Measurements from ENCODE around the gene RHBDL3. TPM values are rescaled to one million over a fixed set of nuclear protein-coding genes. Genes with fewer than 3 reads are reported as not detected.

The RHBDL3 gene
- total and polyA plus RNA-seq, 2 of the 8 experiments (the other 6 are each of a cell fraction or from before 2014, with no cell fraction given): 9.6 to 12.2 TPM

DNA sequence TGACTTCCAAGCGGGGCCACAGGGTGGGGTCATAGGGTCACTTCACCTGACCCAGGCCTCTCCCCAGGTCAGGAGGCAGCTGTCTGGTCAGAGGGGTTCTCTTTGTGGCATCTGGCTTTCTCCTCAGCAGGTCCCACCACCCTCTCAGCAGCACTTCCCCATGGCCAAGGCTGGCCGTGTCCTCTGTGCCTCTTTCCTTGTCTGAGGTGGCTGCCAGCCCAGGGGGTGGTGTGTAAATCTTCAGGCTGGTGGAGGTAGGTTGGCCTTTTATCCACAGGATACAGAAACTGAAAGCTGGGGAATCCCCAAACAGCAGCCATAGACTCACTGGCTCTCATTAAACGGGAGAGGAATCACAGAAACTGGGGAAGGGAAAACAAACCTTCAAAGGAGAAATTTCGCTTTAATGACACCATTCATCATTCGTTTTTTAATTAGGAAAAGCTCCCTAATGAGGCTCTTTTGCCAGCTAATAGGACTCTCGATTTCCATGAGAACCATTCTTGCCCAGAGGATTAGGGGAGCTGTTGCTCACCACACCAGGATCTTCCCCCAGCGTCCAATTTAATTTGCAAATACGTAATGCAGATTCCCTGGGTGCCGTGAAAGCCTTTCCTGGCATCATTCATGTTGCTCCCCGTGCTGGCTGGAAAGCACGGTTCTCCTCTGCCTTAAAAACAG lies 58.3 kb downstream of the RHBDL3 start:
- FAIRE-seq (no peak), DNase-seq (ENCODE audit: low read depth in 1 of 2, low spot score in 2 of 2) (no peak)
- H2BK12ac ChIP-seq (ENCODE audit: low read depth, low read length): no peak overlapping the region; the same call in 1 of the 2 replicates
- POLR2A ChIA-PET (ENCODE audit: partially characterized antibody): interaction anchor here (0.8 to 2.4 kb wide), 5 partner anchors 7 to 182 kb away, joined by 3 to 7 read pairs (median 4); partner anchors contain the start of gene RHOT1
- CTCF ChIA-PET (ENCODE audit: partially characterized antibody): interaction anchor here (0.8 to 13.3 kb wide), 10 partner anchors 10 to 121 kb away, joined by 3 to 170 read pairs (median 6); partner anchors contain the start of genes PSMD11 and RHBDL3
- peak overlapping the region; percentile 83; the same call in 1 of the 2 replicates for H2BK15ac ChIP-seq (ENCODE audit: low read length)
- H3K4ac ChIP-seq (replicated peaks; ENCODE audit: insufficient read length, low read depth, low read length): no peak overlapping the region
- no peaks in the 10 kb centered on the region for H3K23me2 ChIP-seq (ENCODE audit: low read depth, low read length)
- H3K79me2 ChIP-seq (ENCODE audit: control insufficient read depth in 1 of 2, insufficient read depth in 2 of 2, low read length in 2 of 2): no peaks in the 10 kb centered on the region
- WGBS, 2 experiments (ENCODE audit: extremely low coverage in 1 of 2, insufficient coverage in 1 of 2, insufficient read length in 1 of 2, insufficient replicate concordance in 2 of 2, low coverage in 1 of 2, low lambda C conversion rate in 2 of 2, missing lambda C conversion rate in 1 of 2): 40% methylated on average over 11 of the region's 11 CpGs; no CpG with 5 or more reads in 1 of the 2 experiments
- no peak overlapping the region for H2BK120ac ChIP-seq (replicated peaks; ENCODE audit: low read depth, low read length)
- H2AFZ ChIP-seq (ENCODE audit: low read length): no peak overlapping the region
- H3K4me3 ChIP-seq (ENCODE audit: extremely low read depth in 1 of 4, insufficient read depth in 2 of 4, low read depth in 3 of 4, low read length in 4 of 4): peak overlapping the region in 1 of 4 experiments; percentile 4; a peak in 1 of 8 replicates
- H2BK5ac ChIP-seq (ENCODE audit: low read depth, low read length): 0 out of 2 replicates have a peak overlapping the region, but pooled peaks have one; percentile 10
- no peaks in the 10 kb centered on the region for H3K36me3 ChIP-seq (ENCODE audit: control insufficient read depth in 2 of 4, insufficient read depth in 4 of 4, low read length in 3 of 4)
- H3K14ac ChIP-seq (ENCODE audit: insufficient read length): no peak overlapping the region
- H3K27me3 ChIP-seq (replicated peaks in 1 of 4; ENCODE audit: control insufficient read depth in 3 of 4, extremely low read depth in 1 of 4, insufficient read depth in 3 of 4, low read length in 3 of 4): no peaks in the 10 kb centered on the region
- H3K79me1 ChIP-seq (ENCODE audit: low read depth, low read length): no peaks in the 10 kb centered on the region
- peaks cover 0 to 13% (median 10%) of the 10 kb centered on the region in 4 experiments; a peak in 6 of 7 replicates for H3K4me1 ChIP-seq (replicated peaks in 1 of 4; ENCODE audit: control insufficient read depth in 3 of 4, insufficient read depth in 4 of 4, low read length in 3 of 4)
- H3K23ac ChIP-seq (ENCODE audit: insufficient read length): no peak overlapping the region
- H3K56ac ChIP-seq (replicated peaks; ENCODE audit: insufficient read length, low read depth, low read length): no peak overlapping the region
- 0 out of 2 replicates have a peak overlapping the region, but pooled peaks have one; percentile 10 for H3K18ac ChIP-seq (ENCODE audit: extremely low read depth, low read length)
- H2BK20ac ChIP-seq (ENCODE audit: low read length): 0 out of 2 replicates have a peak overlapping the region, but pooled peaks have one; percentile 40
- H4K5ac ChIP-seq (ENCODE audit: insufficient read length, low read depth, low read length): no peak overlapping the region
- H3K9me3 ChIP-seq (ENCODE audit: insufficient read depth in 2 of 2, low read depth in 1 of 2, low read length in 1 of 2): no peaks in the 10 kb centered on the region
- H3K4me2 ChIP-seq (ENCODE audit: insufficient read depth in 1 of 2, low read depth in 2 of 2, low read length in 2 of 2): peak overlapping the region; percentile 0 to 41; a peak in 1 of 4 replicates
- H3K9ac ChIP-seq (replicated peaks in 1 of 4; ENCODE audit: extremely low read depth in 1 of 4, low read depth in 3 of 4, low read length in 3 of 4): peak overlapping the region in 1 of 4 experiments; percentile 20; a peak in 1 of 7 replicates
- H4K91ac ChIP-seq (replicated peaks; ENCODE audit: insufficient read length, low read length): no peak overlapping the region
- H4K20me1 ChIP-seq (replicated peaks in 1 of 2; ENCODE audit: control insufficient read depth in 1 of 2, insufficient read depth in 2 of 2, low read length in 2 of 2): no peaks in the 10 kb centered on the region
- H3K27ac ChIP-seq (ENCODE audit: low read depth, low read length): peak overlapping the region; percentile 64; the same call in 1 of the 2 replicates
- no peak overlapping the region for H4K8ac ChIP-seq (ENCODE audit: extremely low read depth, insufficient read depth, low read length)
- H2AK5ac ChIP-seq (ENCODE audit: low read depth, low read length): no peak overlapping the region
- TF ChIP-seq EZH2 (IDR thresholded peaks at IDR 0.05; ENCODE audit: low read depth, low read length, severe bottlenecking) (no peak), RAD21 (IDR thresholded peaks at IDR 0.05 in 1 of 2, conservative IDR thresholded peaks at IDR 0.05 in 1 of 2; ENCODE audit: low read depth in 2 of 2, low read length in 2 of 2) (0 out of 4 replicates have a peak, but pooled peaks of 1 of the 2 experiments have one; percentile 3), EP300 (IDR thresholded peaks at IDR 0.05; ENCODE audit: borderline replicate concordance in 1 of 2, low read depth in 2 of 2, low read length in 2 of 2) (no peak), SIN3A (conservative IDR thresholded peaks at IDR 0.05 in 1 of 2, IDR thresholded peaks at IDR 0.05 in 1 of 2; ENCODE audit: low read depth in 1 of 2, low read length in 2 of 2) (no peak), FOSL1 (IDR thresholded peaks at IDR 0.05; ENCODE audit: insufficient read depth, low read depth, low read length) (no peak), BACH1 (IDR thresholded peaks at IDR 0.05; ENCODE audit: low read length) (no peak), SRF (IDR thresholded peaks at IDR 0.05; ENCODE audit: low read depth, low read length) (no peak)
